Measurements from ENCODE around the gene SGMS1. TPM values are rescaled to one million over a fixed set of nuclear protein-coding genes. Genes with fewer than 3 reads are reported as not detected.
A peak's percentile ranks its signal among the peaks of the same experiment; 100 is the strongest.

Gene SGMS1
- total and polyA plus RNA-seq, 3 donors from 2014 or later = 30.6 to 90.9 (median 63.2) TPM

- Histone ChIP-seq H3K4me3 (no peak overlapping the region), H3K9me3 (no peaks in the 10 kb centered on the region), H3K27ac (no peak overlapping the region), H3K36me3 (ENCODE audit: low read depth, missing control alignments) (no peaks in the 10 kb centered on the region), H3K4me1 (peaks cover 13% of the 10 kb centered on the region), H3K27me3 (no peaks in the 10 kb centered on the region)
- intact Hi-C loops (cut with DNase I; ENCODE audit: low total_unique reads) = no loop called here
- WGBS, 2 donors = 0 to 45% methylated on average over 1 of the region's 1 CpG
- DNase-seq = no peak
- no peak for TF ChIP-seq POLR2A (IDR thresholded peaks at IDR 0.05)
- TF ChIP-seq CTCF (IDR thresholded peaks at IDR 0.05) = no peak
Measured at GRCh38 chr10:50566150-50566549, 57.6 kb downstream of the SGMS1 start.

GRCh38 chr10:50565301-50566083 is 58.3 kb downstream of the SGMS1 start:
- no peak overlapping the region for H3K27ac ChIP-seq
- H3K4me3 ChIP-seq = no peak overlapping the region
- intact Hi-C loops (cut with DNase I; ENCODE audit: low total_unique reads) = no loop called here
- peaks cover 18% of the 10 kb centered on the region for H3K4me1 ChIP-seq
- no peaks in the 10 kb centered on the region for H3K9me3 ChIP-seq
- no peaks in the 10 kb centered on the region for H3K27me3 ChIP-seq
- TF ChIP-seq POLR2A (IDR thresholded peaks at IDR 0.05) = no peak
- TF ChIP-seq CTCF (IDR thresholded peaks at IDR 0.05) = no peak
- WGBS, 2 donors = 91 to 94% methylated on average over 8 to 9 of the region's 9 CpGs
- DNase-seq = no peak
- no peaks in the 10 kb centered on the region for H3K36me3 ChIP-seq (ENCODE audit: low read depth, missing control alignments)

- Histone ChIP-seq H3K36me3 (ENCODE audit: low read depth, missing control alignments) (no peaks in the 10 kb centered on the region), H3K4me3 (no peak overlapping the region), H3K4me1 (peaks cover 14% of the 10 kb centered on the region), H3K9me3 (no peaks in the 10 kb centered on the region), H3K27ac (no peak overlapping the region), H3K27me3 (no peaks in the 10 kb centered on the region)
- DNase-seq = no peak
- TF ChIP-seq POLR2A (IDR thresholded peaks at IDR 0.05) = no peak
- no peak for TF ChIP-seq CTCF (IDR thresholded peaks at IDR 0.05)
- 82 to 89% methylated on average over 5 of the region's 5 CpGs for WGBS, 2 donors
- intact Hi-C loops (cut with DNase I; ENCODE audit: low total_unique reads) = no loop called here
Measured at GRCh38 chr10:50563906-50564305, 59.9 kb downstream of the SGMS1 start.

GRCh38 chr10:50561816-50562215 is 61.9 kb downstream of the SGMS1 start:
- Histone ChIP-seq H3K27me3 (no peaks in the 10 kb centered on the region), H3K36me3 (ENCODE audit: low read depth, missing control alignments) (no peaks in the 10 kb centered on the region), H3K4me3 (no peak overlapping the region), H3K4me1 (peaks cover 14% of the 10 kb centered on the region), H3K27ac (peak overlapping the region in 1 of 2 donors; percentile 36), H3K9me3 (no peaks in the 10 kb centered on the region)
- 45 to 55% methylated on average over 2 of the region's 2 CpGs for WGBS, 2 donors
- TF ChIP-seq POLR2A (IDR thresholded peaks at IDR 0.05) (no peak), CTCF (IDR thresholded peaks at IDR 0.05) (peak in 2 of 3 experiments; percentile 27 to 45)
- intact Hi-C loops (cut with DNase I; ENCODE audit: low total_unique reads) = no loop called here
- DNase-seq = no peak

GRCh38 chr10:50561266-50561665 is 62.5 kb downstream of the SGMS1 start:
- Histone ChIP-seq H3K36me3 (ENCODE audit: low read depth, missing control alignments) (no peaks in the 10 kb centered on the region), H3K4me3 (no peak overlapping the region), H3K4me1 (peaks cover 15% of the 10 kb centered on the region), H3K27ac (peak overlapping the region; percentile 25 to 36), H3K9me3 (no peaks in the 10 kb centered on the region), H3K27me3 (no peaks in the 10 kb centered on the region)
- peak; percentile 69 for DNase-seq
- WGBS, 2 donors = 20 to 40% methylated on average over 5 of the region's 5 CpGs
- TF ChIP-seq CTCF (IDR thresholded peaks at IDR 0.05) (no peak), POLR2A (IDR thresholded peaks at IDR 0.05) (no peak)
- intact Hi-C loops (cut with DNase I; ENCODE audit: low total_unique reads) = no loop called here

Data from testis (tissue), 3 donors.